Keratinocyte (primary cell): ENCODE data around the gene UPF3A. TPM values are rescaled to one million over a fixed set of nuclear protein-coding genes. Genes with fewer than 3 reads are reported as not detected.

Experiments
- DNase-seq: peaks from one replicate; pipeline ENCODE4 v3.0.0-alpha.2; 2011; ENCODE audit warnings: low read depth, missing footprints, low spot score
- FAIRE-seq: peaks from 2 replicates; lab custom pipeline; 2011; peaks lifted over from hg19 to GRCh38; lab: Jason Lieb, UNC
- H2AFZ ChIP-seq: 2 replicates; pipeline ENCODE4 v1.6.0; 2012; ENCODE audit warnings: low read length, control low read depth, inconsistent platforms; ENCODE audit not compliant: control insufficient read depth
- H3K27ac ChIP-seq: 2 replicates; pipeline ENCODE4 v1.5.1; 2011; ENCODE audit warnings: low read length; ENCODE audit not compliant: control insufficient read depth, insufficient read depth
- H3K27me3 ChIP-seq: 3 replicates; pipeline ENCODE4 v1.6.0; 2011; ENCODE audit warnings: low read length; ENCODE audit not compliant: control insufficient read depth, insufficient read depth; ENCODE audit errors: extremely low read depth
- H3K36me3 ChIP-seq, 2 experiments: 2 replicates in 1 of 2; 3 replicates in 1 of 2; pipeline ENCODE4 v1.5.1; 2011; ENCODE audit warnings: low read length in 2 of 2, mild to moderate bottlenecking in 1 of 2; ENCODE audit not compliant: control insufficient read depth in 2 of 2, insufficient read depth in 2 of 2; ENCODE audit errors: extremely low read depth in 1 of 2
- H3K4me1 ChIP-seq: 3 replicates; pipeline ENCODE4 v1.5.1; 2011; ENCODE audit warnings: low read length; ENCODE audit not compliant: control insufficient read depth, insufficient read depth; ENCODE audit errors: extremely low read depth
- H3K4me2 ChIP-seq: 3 replicates; pipeline ENCODE4 v1.6.0; 2011; ENCODE audit warnings: low read depth, low read length; ENCODE audit not compliant: control insufficient read depth, insufficient read depth; ENCODE audit errors: extremely low read depth
- H3K4me3 ChIP-seq, 3 experiments: fragments of 200-600 bp in 1 of 3; sonication (generic) in 1 of 3; 2 replicates in 2 of 3; 3 replicates in 1 of 3; pipeline ENCODE4 v1.5.1; 2011 to 2016; ENCODE audit warnings: low read length in 3 of 3, mild to moderate bottlenecking in 3 of 3, control low read depth in 2 of 3, inconsistent platforms in 1 of 3, low read depth in 1 of 3, mixed read lengths in 1 of 3, mixed run types in 1 of 3, moderate library complexity in 1 of 3; ENCODE audit not compliant: control insufficient read depth in 2 of 3, insufficient read depth in 2 of 3; ENCODE audit errors: extremely low read depth in 1 of 3
- H3K79me2 ChIP-seq: 2 replicates; pipeline ENCODE4 v1.6.0; 2012; ENCODE audit warnings: low read length; ENCODE audit not compliant: control insufficient read depth, insufficient read depth
- H3K9ac ChIP-seq: 3 replicates; pipeline ENCODE4 v1.6.0; 2011; ENCODE audit warnings: low read length; ENCODE audit not compliant: control insufficient read depth, insufficient read depth; ENCODE audit errors: extremely low read depth
- H3K9me1 ChIP-seq: 3 replicates; pipeline ENCODE4 v1.6.0; 2011; ENCODE audit warnings: low read length; ENCODE audit not compliant: control insufficient read depth, insufficient read depth; ENCODE audit errors: extremely low read depth
- H3K9me3 ChIP-seq: 2 replicates; pipeline ENCODE4 v1.5.1; 2012; ENCODE audit warnings: low read depth, low read length; ENCODE audit not compliant: control insufficient read depth
- H4K20me1 ChIP-seq: 3 replicates; pipeline ENCODE4 v1.6.0; 2011; ENCODE audit warnings: low read length; ENCODE audit not compliant: control insufficient read depth, insufficient read depth; ENCODE audit errors: extremely low read depth
- EZH2 ChIP-seq: IDR thresholded peaks from one replicate; pipeline ENCODE4 v1.6.1; 2012; ENCODE audit warnings: inconsistent platforms, mild to moderate bottlenecking, low read length, moderate library complexity
- dilution Hi-C: fragments of 300-500 bp; cut with MboI; formaldehyde crosslinking; loops from one replicate; pipeline ENCODE4 v1.7.0; 2020; ENCODE audit warnings: low sequenced_read_pairs; ENCODE audit not compliant: extremely low pct_ligation_motif_present
- polyA plus RNA-seq, 5 experiments: library from polyadenylated mRNA; depleted of rRNA in 3 of 5; stranded (reverse) in 3 of 5; stranded (forward) in 1 of 5; unstranded in 1 of 5; fragments of >200 nt; gene quantifications; 1 replicate in 1 of 5; 2 replicates in 3 of 5; 3 replicates in 1 of 5; pipeline versions ENCODE4 v1.2.1 to v1.2.3, GENCODE V29; 2011 to 2012; ENCODE audit warnings: missing spikeins in 2 of 5, low read depth in 1 of 5, low replicate concordance in 1 of 5
- TF ChIP-seq, protein P1 (sequence below), 3 experiments: IDR thresholded peaks in 1 of 3; conservative IDR thresholded peaks in 1 of 3; optimal IDR thresholded peaks in 1 of 3; 2 replicates in 2 of 3; 3 replicates in 1 of 3; pipeline versions ENCODE3 to v1.5.1; 2011; ENCODE audit warnings: low read length in 3 of 3, mild to moderate bottlenecking in 3 of 3, moderate library complexity in 2 of 3, control low read depth in 1 of 3, inconsistent platforms in 1 of 3; ENCODE audit not compliant: insufficient read depth in 2 of 3; ENCODE audit errors: extremely low read depth in 1 of 3

UPF3A gene
- polyA plus RNA-seq, 1 donor (not counting 4 experiments of a cell fraction or from before 2014, with no cell fraction given) = 60.8 TPM

DNA sequence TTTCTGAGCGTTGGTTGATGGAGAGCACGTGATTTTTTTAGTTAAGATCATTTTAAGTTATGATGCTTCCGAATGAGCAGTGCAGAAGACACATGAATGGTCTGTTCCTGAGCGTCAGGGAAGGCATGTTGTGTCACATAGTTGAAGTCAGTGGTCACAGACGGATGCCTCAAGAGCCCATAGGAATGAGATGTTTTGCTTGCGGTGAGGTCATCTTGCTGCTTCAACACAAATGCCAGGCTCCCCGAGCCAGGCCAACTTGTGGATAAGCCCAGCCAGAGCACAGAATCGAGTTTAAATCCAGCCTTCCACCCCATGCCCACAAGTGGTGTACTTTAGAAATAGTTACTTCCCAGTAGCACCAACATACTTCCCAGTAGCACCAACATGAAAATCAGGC lies 5.4 kb downstream of the UPF3A start:
- Histone ChIP-seq H3K79me2 (peaks cover 44% of the 10 kb centered on the region), H3K9ac (no peak overlapping the region), H3K9me3 (no peaks in the 10 kb centered on the region), H2AFZ (no peak overlapping the region), H3K4me3 (no peak overlapping the region), H3K9me1 (no peaks in the 10 kb centered on the region), H3K4me1 (peaks cover 17% of the 10 kb centered on the region), H3K36me3 (peaks cover 5 to 19% of the 10 kb centered on the region in 2 experiments), H3K27ac (no peak overlapping the region), H3K27me3 (no peaks in the 10 kb centered on the region), H4K20me1 (no peaks in the 10 kb centered on the region), H3K4me2 (no peak overlapping the region)
- DNase-seq (no peak), FAIRE-seq (no peak)
- TF ChIP-seq, protein P1, sequence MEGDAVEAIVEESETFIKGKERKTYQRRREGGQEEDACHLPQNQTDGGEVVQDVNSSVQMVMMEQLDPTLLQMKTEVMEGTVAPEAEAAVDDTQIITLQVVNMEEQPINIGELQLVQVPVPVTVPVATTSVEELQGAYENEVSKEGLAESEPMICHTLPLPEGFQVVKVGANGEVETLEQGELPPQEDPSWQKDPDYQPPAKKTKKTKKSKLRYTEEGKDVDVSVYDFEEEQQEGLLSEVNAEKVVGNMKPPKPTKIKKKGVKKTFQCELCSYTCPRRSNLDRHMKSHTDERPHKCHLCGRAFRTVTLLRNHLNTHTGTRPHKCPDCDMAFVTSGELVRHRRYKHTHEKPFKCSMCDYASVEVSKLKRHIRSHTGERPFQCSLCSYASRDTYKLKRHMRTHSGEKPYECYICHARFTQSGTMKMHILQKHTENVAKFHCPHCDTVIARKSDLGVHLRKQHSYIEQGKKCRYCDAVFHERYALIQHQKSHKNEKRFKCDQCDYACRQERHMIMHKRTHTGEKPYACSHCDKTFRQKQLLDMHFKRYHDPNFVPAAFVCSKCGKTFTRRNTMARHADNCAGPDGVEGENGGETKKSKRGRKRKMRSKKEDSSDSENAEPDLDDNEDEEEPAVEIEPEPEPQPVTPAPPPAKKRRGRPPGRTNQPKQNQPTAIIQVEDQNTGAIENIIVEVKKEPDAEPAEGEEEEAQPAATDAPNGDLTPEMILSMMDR (optimal IDR thresholded peaks at IDR 0.05 in 1 of 3, IDR thresholded peaks at IDR 0.05 in 1 of 3, conservative IDR thresholded peaks at IDR 0.05 in 1 of 3; ENCODE audit: extremely low read depth in 1 of 3, insufficient read depth in 2 of 3, low read length in 3 of 3) = no peak
- TF ChIP-seq EZH2 = no peak
- dilution Hi-C loops = no loop called here

DNA sequence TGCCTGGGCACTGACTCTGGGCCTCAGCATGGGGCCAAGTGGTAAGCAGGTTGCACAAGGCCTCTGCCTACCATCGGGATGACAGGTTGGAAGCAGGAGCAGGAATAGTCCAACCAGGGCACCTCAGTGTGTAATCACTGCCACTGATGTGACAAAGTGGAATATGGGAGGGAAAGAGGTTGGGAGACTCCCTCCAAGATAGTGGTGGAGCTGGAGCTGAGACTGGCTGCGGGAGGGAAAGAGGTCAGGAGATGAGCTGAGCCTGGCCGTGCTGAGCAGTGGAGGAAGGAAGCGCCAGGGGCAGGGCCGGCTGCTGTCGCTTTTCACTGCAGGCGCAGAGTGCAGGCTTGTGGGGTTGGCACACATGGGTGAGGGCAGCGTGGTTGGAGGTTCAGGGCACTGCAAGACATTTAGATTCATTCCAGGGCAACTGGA lies 6.8 kb downstream of the UPF3A start:
- no peaks in the 10 kb centered on the region for H3K9me1 ChIP-seq
- no peak overlapping the region for H2AFZ ChIP-seq
- H3K27ac ChIP-seq = no peak overlapping the region
- peaks cover 36% of the 10 kb centered on the region for H3K79me2 ChIP-seq
- H3K27me3 ChIP-seq = no peaks in the 10 kb centered on the region
- no peak overlapping the region for H3K4me3 ChIP-seq
- no peaks in the 10 kb centered on the region for H4K20me1 ChIP-seq
- no peak for TF ChIP-seq EZH2
- TF ChIP-seq, protein P1 (optimal IDR thresholded peaks at IDR 0.05 in 1 of 3, IDR thresholded peaks at IDR 0.05 in 1 of 3, conservative IDR thresholded peaks at IDR 0.05 in 1 of 3; ENCODE audit: extremely low read depth in 1 of 3, insufficient read depth in 2 of 3, low read length in 3 of 3) = no peak
- no peak overlapping the region for H3K9ac ChIP-seq
- peaks cover 14% of the 10 kb centered on the region for H3K4me1 ChIP-seq
- DNase-seq = no peak
- peaks cover 6 to 26% of the 10 kb centered on the region in 2 experiments for H3K36me3 ChIP-seq
- dilution Hi-C loops = no loop called here
- no peak for FAIRE-seq
- H3K4me2 ChIP-seq = no peak overlapping the region
- H3K9me3 ChIP-seq = no peaks in the 10 kb centered on the region
